ENCODE results near the gene ZNF714. TPM values are rescaled to one million over a fixed set of nuclear protein-coding genes. Genes with fewer than 3 reads are reported as not detected.

ZNF714 gene
- total and polyA plus RNA-seq, 10 of the 15 experiments (the other 5 are each of a cell fraction or from before 2014, with no cell fraction given), result 4.9 to 13.2 (median 9.1) TPM

DNA sequence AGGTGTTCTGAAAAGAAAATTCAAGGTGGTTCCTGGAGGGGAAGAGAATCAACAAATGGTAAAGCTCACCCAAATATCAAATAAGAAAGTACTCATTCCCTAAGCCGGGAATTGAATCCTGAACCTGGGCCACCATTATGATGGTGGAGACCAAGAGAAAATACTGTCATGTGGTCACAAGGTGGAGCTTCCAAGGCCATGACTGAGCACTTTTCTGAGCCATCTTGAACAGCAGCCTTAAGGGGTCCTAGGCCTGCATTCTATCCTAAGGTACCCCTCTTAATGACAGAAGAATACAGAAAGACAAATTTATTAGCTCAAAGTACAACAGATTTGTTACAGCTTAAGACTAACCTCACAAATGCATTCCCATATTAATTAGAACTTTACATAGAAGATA lies 69.5 kb downstream of the ZNF714 start:
- ChIA-PET POLR2A (no interaction called here), RAD21 (ENCODE audit: unreplicated experiment) (no interaction called here), CTCF (no interaction called here), SMC1A (ENCODE audit: uncharacterized antibody, unreplicated experiment) (no interaction called here)
- no peak for FAIRE-seq
- ATAC-seq, result no peak
- H4K20me1 ChIP-seq (ENCODE audit: control insufficient read depth, insufficient read depth), result no peaks in the 10 kb centered on the region
- H3K4me1 ChIP-seq (ENCODE audit: control insufficient read depth, insufficient read depth, low read length), result no peaks in the 10 kb centered on the region
- H3K36me3 ChIP-seq (ENCODE audit: control insufficient read depth in 2 of 2, insufficient read depth in 2 of 2, low read length in 1 of 2), result peaks cover 0 to 24% of the 10 kb centered on the region in 2 experiments; a peak in 2 of 4 replicates
- no peak overlapping the region for H3K9ac ChIP-seq (ENCODE audit: control insufficient read depth, insufficient read depth, low read length)
- peaks cover 10% of the 10 kb centered on the region; the same call in 2 of the 3 replicates for H3K9me3 ChIP-seq (replicated peaks; ENCODE audit: control insufficient read depth, insufficient read depth, low read length)
- DNase-seq (ENCODE audit: low read depth, low spot score), result no peak
- H3K4me2 ChIP-seq (ENCODE audit: control insufficient read depth, insufficient read depth), result no peak overlapping the region
- no peak overlapping the region for H3K4me3 ChIP-seq
- no peaks in the 10 kb centered on the region for H3K79me2 ChIP-seq (ENCODE audit: control insufficient read depth, insufficient read depth, low read length)
- WGBS (ENCODE audit: insufficient coverage, insufficient replicate concordance, low lambda C conversion rate, missing lambda C conversion rate), result 94% methylated on average over 1 of the region's 1 CpG
- no TSS peak for BruUV-seq (replicated peaks)
- no peak overlapping the region for H3K27ac ChIP-seq (ENCODE audit: control insufficient read depth, insufficient read depth)
- H2AFZ ChIP-seq (ENCODE audit: control insufficient read depth, low read depth, low read length), result no peak overlapping the region
- in situ Hi-C loops (cut with MboI), result loop anchor here (5.0 kb wide), 1 partner anchor 59 kb away; no protein-coding TSS in a partner anchor
- intact Hi-C loops (cut with micrococcal nuclease; ENCODE audit: unreplicated experiment), result loop anchor here (1.0 kb wide), 1 partner anchor 62 kb away; no protein-coding TSS in a partner anchor
- no peaks in the 10 kb centered on the region for H3K27me3 ChIP-seq (replicated peaks in 1 of 2; ENCODE audit: control insufficient read depth in 2 of 2, insufficient read depth in 2 of 2, low read length in 1 of 2)
- TF ChIP-seq POU2F2 (IDR thresholded peaks at IDR 0.05; ENCODE audit: borderline replicate concordance, low read depth, low read length) (no peak), PAX5 (IDR thresholded peaks at IDR 0.05; ENCODE audit: borderline replicate concordance, low read depth, low read length) (no peak), NFXL1 (IDR thresholded peaks at IDR 0.05; ENCODE audit: borderline replicate concordance) (no peak), MYC (IDR thresholded peaks at IDR 0.05; ENCODE audit: insufficient read depth, insufficient read length, insufficient replicate concordance, low read length, severe bottlenecking) (no peak), TBL1XR1 (IDR thresholded peaks at IDR 0.05; ENCODE audit: low read depth, low read length) (no peak), HSF1 (IDR thresholded peaks at IDR 0.05; ENCODE audit: low read depth, low read length) (no peak), SKIL (IDR thresholded peaks at IDR 0.05; ENCODE audit: low read depth, poor library complexity, severe bottlenecking) (no peak), MTA2 (IDR thresholded peaks at IDR 0.05; ENCODE audit: low read depth) (no peak), DPF2 (IDR thresholded peaks at IDR 0.05) (no peak), NFIC (IDR thresholded peaks at IDR 0.05; ENCODE audit: low read depth, low read length) (no peak), TCF12 (IDR thresholded peaks at IDR 0.05; ENCODE audit: low read depth, low read length) (no peak), IKZF2 (IDR thresholded peaks at IDR 0.05) (no peak), CEBPZ (IDR thresholded peaks at IDR 0.05; ENCODE audit: low read depth, low read length) (no peak), IRF4 (IDR thresholded peaks at IDR 0.05; ENCODE audit: low read depth, low read length) (no peak)
- TF ChIP-seq, protein P1, sequence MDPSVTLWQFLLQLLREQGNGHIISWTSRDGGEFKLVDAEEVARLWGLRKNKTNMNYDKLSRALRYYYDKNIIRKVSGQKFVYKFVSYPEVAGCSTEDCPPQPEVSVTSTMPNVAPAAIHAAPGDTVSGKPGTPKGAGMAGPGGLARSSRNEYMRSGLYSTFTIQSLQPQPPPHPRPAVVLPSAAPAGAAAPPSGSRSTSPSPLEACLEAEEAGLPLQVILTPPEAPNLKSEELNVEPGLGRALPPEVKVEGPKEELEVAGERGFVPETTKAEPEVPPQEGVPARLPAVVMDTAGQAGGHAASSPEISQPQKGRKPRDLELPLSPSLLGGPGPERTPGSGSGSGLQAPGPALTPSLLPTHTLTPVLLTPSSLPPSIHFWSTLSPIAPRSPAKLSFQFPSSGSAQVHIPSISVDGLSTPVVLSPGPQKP (IDR thresholded peaks at IDR 0.05; ENCODE audit: low read depth, low read length), result no peak
- TF ChIP-seq, protein P2, sequence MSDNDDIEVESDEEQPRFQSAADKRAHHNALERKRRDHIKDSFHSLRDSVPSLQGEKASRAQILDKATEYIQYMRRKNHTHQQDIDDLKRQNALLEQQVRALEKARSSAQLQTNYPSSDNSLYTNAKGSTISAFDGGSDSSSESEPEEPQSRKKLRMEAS (IDR thresholded peaks at IDR 0.05; ENCODE audit: low read depth, low read length), result no peak
